ENCODE measurements around the gene ADAM33. TPM values are rescaled to one million over a fixed set of nuclear protein-coding genes. Genes with fewer than 3 reads are reported as not detected.

ADAM33 gene
- total RNA-seq, 4 donors from 2014 or later, result 15.0 to 150 (median 44.6) TPM

- intact Hi-C loops (cut with DNase I; ENCODE audit: low total_unique reads), result no loop called here
- in situ Hi-C loops (cut with MboI; ENCODE audit: low pct_ligation_motif_present in 1 of 4, low pct_unique_long_range_greater_than_20kb in 1 of 4, low sequenced_read_pairs in 3 of 4), result no loop called here
- Histone ChIP-seq H3K36me3 (no peaks in the 10 kb centered on the region), H3K27ac (no peak overlapping the region), H3K4me3 (no peak overlapping the region), H3K4me1 (no peaks in the 10 kb centered on the region), H3K27me3 (no peaks in the 10 kb centered on the region), H3K9me3 (no peaks in the 10 kb centered on the region)
- DNase-seq, result no peak
- WGBS, 2 donors (ENCODE audit: low coverage in 1 of 2), result 95% methylated on average over 2 of the region's 2 CpGs; no CpG with 5 or more reads in 1 of the 2 donors
- TF ChIP-seq POLR2AphosphoS5 (IDR thresholded peaks at IDR 0.05) (no peak), CTCF (IDR thresholded peaks at IDR 0.05) (no peak)
Measured at GRCh38 chr20:3629893-3630292, 51.9 kb downstream of the ADAM33 start.

- in situ Hi-C loops (cut with MboI; ENCODE audit: low pct_ligation_motif_present in 1 of 4, low pct_unique_long_range_greater_than_20kb in 1 of 4, low sequenced_read_pairs in 3 of 4) (no loop called here), intact Hi-C loops (cut with DNase I; ENCODE audit: low total_unique reads) (no loop called here)
- H3K27ac ChIP-seq, result no peak overlapping the region
- 92 to 94% methylated on average over 15 to 16 of the region's 16 CpGs for WGBS, 2 donors (ENCODE audit: low coverage in 1 of 2)
- H3K4me3 ChIP-seq, result no peak overlapping the region
- no peak for DNase-seq
- no peaks in the 10 kb centered on the region for H3K4me1 ChIP-seq
- no peaks in the 10 kb centered on the region for H3K9me3 ChIP-seq
- no peaks in the 10 kb centered on the region for H3K27me3 ChIP-seq
- H3K36me3 ChIP-seq, result no peaks in the 10 kb centered on the region
- TF ChIP-seq POLR2AphosphoS5 (IDR thresholded peaks at IDR 0.05), result no peak
- TF ChIP-seq CTCF (IDR thresholded peaks at IDR 0.05), result no peak
- no peak for TF ChIP-seq EP300 (IDR thresholded peaks at IDR 0.05; ENCODE audit: low read depth)
- TF ChIP-seq POLR2A (IDR thresholded peaks at IDR 0.05), result no peak
Measured at GRCh38 chr20:3628502-3629314, 53.1 kb downstream of the ADAM33 start.

- in situ Hi-C loops (cut with MboI; ENCODE audit: low pct_ligation_motif_present in 1 of 4, low pct_unique_long_range_greater_than_20kb in 1 of 4, low sequenced_read_pairs in 3 of 4) (no loop called here), intact Hi-C loops (cut with DNase I; ENCODE audit: low total_unique reads) (no loop called here)
- Histone ChIP-seq H3K4me3 (no peak overlapping the region), H3K27ac (no peak overlapping the region), H3K27me3 (no peaks in the 10 kb centered on the region), H3K4me1 (no peaks in the 10 kb centered on the region), H3K9me3 (no peaks in the 10 kb centered on the region), H3K36me3 (no peaks in the 10 kb centered on the region)
- no peak for DNase-seq
- 88 to 89% methylated on average over 2 of the region's 2 CpGs for WGBS, 2 donors (ENCODE audit: low coverage in 1 of 2)
- TF ChIP-seq CTCF (IDR thresholded peaks at IDR 0.05), result no peak
Measured at GRCh38 chr20:3627476-3627875, 54.3 kb downstream of the ADAM33 start.

- no peak overlapping the region for H3K27ac ChIP-seq
- H3K9me3 ChIP-seq, result no peaks in the 10 kb centered on the region
- no peak overlapping the region for H3K4me3 ChIP-seq
- DNase-seq, result no peak
- no peaks in the 10 kb centered on the region for H3K4me1 ChIP-seq
- 82 to 86% methylated on average over 4 of the region's 4 CpGs for WGBS, 2 donors (ENCODE audit: low coverage in 1 of 2)
- H3K36me3 ChIP-seq, result no peaks in the 10 kb centered on the region
- intact Hi-C loops (cut with DNase I; ENCODE audit: low total_unique reads), result no loop called here
- in situ Hi-C loops (cut with MboI; ENCODE audit: low pct_ligation_motif_present in 1 of 4, low pct_unique_long_range_greater_than_20kb in 1 of 4, low sequenced_read_pairs in 3 of 4), result no loop called here
- no peaks in the 10 kb centered on the region for H3K27me3 ChIP-seq
- TF ChIP-seq POLR2AphosphoS5 (IDR thresholded peaks at IDR 0.05), result no peak
- no peak for TF ChIP-seq EP300 (IDR thresholded peaks at IDR 0.05; ENCODE audit: low read depth)
- no peak for TF ChIP-seq CTCF (IDR thresholded peaks at IDR 0.05)
- TF ChIP-seq POLR2A (IDR thresholded peaks at IDR 0.05), result no peak
Measured at GRCh38 chr20:3622406-3622805, 59.4 kb downstream of the ADAM33 start.

Measured in transverse colon (tissue), 4 donors.